SHP77 treated with DMSO at 0.1 percent for 48 hours (cell line): ENCODE measurements around the gene AMOTL1.
"Not testable (repeated sequence)": the region's sequence is repeated elsewhere in the genome, so short reads cannot be mapped to it uniquely, and the experiment has no call there.

Experiments used
- DNase-seq: peaks from one replicate; lab custom pipeline; 2025; lab: John Stamatoyannopoulos, UW

Gene AMOTL1

DNA sequence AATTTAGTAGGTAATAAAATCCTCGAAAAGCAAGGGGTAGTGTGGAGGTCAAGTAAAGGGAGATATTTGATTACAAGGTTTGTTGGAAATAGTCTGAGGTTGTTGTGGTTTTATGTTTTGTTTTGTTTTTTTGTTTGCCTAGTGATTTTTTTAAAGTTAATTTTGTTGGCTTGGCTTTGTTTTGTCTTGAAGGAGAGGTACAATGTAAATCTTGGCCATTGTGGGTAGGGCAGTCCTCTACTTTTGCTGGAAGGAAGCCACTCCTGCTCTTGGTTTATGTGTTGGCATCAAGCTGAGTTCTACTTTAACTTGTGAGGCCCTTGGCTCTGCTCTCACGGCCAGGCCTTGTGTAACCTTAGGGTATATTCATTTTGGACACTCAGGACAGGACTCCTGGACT is 3.2 kb downstream of the AMOTL1 start:
- no peak for DNase-seq

DNA sequence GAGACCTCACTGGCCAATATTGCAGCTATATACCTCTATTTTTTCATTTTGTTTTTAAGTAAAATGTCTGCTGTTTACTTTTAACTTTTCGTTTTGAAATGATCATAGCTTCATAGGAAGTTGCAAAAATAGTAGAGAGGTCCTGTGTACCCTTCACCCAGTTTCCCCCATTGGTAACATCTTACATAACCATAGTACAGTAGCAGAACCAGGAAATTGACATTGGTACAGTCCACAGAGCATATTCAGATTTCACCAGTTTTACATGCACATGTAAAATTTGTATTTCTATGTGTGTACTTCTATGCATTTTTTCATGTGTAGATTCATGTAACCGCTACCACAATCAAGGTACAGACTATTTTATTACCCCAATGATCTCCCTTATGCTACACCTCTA is 3.8 kb downstream of the AMOTL1 start:
- no peak for DNase-seq

DNA sequence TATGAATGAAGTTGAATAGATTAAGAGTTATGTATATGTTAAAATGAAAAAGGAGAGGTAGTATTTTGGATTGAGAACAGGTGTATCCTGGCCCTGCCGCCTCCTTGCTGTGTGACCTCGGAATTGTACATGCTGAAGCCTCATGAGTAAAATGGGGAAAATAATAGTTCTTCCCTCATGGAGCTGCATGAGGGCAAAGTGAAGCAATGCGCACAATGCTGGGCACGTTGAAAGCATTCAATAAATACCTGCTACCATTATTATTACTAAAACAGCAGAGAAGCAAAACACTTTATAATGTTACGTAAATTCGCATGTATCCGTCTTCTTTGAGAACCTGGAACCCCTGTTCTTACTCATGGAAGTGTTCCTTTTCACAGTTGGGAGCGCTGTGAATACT is 5.7 kb downstream of the AMOTL1 start:
- no peak for DNase-seq

DNA sequence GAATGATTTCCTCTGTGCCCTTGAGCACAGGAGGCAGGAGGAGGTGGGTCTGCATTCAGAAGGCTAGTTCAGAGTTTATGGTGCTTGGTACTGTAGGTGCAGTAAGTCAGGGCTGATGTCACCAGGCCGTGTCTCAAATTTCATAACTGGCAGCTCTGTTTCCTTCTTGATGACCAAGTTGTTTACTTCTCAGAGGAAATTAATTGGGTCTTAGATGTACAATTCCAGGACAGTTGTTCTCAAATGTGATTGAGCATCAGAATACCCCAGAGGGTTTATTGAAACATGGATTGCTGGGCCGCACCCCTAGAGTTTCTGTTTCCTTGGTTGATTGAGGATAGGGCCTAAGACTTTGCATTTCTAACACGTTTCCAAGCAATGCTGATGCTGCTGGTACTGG is 6.2 kb downstream of the AMOTL1 start:
- DNase-seq, result no peak

DNA sequence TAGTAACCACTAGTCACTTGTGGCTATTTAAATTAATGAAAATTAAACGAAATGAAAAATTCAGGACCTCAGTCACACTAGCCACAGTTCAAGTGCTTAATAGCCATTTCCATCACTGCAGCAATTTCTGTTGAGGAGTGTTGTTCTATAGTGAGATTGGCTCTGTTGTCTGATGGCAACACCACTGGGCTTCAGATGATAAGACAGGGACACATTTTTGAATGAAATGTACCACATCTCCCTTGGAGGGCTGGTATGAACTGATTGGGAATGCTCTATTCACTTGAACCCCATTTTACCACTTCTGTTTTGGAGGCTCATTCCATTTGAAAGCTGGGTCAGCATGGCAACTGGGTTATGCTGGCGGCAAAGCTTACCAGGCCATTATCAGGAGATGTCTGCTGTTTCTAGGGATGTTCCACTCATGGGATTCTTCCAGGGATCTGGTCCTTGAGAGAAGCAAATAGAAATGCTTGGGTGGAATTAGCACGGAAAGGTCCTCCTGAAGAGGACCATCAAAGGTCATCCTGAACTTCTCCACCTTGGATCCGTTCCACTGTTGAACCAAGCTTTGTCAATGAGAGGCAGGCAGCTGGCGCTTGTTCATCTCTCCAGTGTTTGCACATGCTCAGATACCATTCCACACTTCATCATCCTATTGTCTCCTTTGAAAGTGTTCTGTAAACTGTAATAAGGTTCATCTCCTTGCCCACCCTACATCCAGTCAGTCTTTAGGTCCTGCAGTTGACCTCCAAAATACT is 7.6 kb downstream of the AMOTL1 start:
- peak; percentile 54 for DNase-seq

DNA sequence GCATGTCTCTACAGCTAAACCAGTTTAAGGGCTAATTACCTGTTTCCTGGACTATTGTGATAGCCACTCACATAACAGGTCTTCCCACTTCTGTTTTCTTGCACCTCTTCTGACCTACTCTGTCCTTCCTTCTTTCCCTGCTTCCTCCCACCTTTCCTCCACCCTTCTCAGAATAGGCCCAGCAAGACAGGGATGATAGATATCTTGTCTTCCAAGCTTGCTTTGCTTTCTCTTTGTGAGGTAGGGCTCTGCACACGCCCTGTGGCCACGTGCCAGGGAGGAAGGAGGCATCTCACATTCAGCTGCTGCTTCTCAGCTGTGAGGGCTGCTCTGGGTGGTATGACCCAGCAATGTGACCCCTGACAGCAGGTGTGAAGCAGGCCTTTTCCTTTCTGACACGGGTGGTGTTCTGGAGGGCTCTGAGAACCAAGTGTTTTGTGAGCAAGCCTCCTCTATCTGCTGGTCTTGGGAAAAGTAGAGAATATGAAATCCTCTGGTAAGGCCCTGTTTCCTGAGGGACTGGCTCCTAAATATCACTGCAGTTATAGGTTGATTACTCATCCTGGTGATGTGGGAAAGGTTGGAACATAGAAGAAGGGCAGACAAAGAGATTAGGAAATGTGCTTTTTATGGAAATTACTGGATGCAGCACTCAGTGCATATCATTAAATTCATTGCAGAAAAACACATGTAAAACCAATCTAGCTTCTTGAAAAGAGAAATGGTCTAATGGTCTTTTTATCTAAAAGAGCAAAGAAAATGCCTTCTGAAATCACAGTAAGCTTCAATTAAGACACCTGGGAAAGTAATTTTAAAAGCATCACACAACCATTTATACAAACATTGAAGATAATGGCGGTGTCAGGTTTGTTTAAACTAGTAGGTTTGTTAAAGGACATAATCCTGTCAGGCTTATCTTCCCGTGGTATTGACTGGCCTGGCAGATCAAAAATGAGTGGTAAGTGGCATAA is 8.5 kb downstream of the AMOTL1 start:
- peak; percentile 30 for DNase-seq

DNA sequence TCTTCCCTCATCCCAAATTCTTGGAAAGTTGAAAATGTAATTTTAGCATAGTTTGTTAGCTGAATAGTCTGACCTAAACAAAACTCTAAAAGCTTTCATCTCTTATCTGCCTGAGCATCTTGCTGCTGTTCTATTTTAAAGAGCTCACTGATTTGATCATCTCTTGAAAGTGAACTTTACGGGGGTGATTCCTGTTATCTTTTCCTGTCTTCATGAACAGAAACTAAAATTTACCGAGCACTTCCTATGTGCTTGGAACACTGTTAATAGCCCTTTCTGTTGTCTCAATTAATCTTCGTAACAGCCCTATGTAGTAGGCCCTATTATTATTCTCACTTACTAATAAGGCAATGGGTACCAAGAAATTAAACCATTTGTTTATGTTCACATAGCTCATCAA is 12.3 kb downstream of the AMOTL1 start:
- DNase-seq, result no peak

DNA sequence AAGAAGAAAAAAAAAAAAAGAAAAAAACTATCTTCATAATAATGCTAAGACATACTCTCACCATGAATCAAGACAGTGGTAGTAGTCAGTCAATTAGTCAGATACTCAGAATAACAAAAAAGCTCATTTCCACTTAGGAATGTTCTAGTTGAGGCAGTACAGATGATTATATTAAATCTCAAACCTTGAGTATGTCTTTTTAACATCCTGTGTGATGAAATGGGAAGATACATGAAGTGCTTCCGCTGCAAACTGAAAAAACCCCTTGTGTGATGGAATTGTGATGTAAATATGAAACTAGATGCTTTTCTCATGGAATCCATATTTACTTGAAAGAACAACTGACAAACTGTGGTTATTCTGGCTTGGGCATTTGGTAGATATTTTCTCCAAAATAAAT is 13.7 kb downstream of the AMOTL1 start:
- DNase-seq, result no peak

DNA sequence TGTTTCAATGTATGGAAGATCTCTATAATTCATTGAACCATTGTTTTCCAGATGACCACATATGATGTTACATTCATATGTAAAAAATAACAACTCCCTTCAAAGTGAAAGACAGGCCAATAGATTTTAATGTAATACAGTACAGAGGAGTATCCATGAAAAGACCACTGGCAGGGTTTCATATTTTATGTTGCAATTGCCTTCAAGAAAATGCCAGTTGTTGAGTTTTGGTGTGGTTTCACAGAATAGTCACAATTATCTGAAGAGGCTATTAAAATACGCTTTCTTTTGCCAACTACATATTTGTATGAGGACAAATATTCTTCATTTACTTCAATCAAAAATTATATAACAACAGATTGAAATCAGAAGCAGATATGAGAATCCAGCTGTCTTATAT is 14.3 kb downstream of the AMOTL1 start:
- no peak for DNase-seq

DNA sequence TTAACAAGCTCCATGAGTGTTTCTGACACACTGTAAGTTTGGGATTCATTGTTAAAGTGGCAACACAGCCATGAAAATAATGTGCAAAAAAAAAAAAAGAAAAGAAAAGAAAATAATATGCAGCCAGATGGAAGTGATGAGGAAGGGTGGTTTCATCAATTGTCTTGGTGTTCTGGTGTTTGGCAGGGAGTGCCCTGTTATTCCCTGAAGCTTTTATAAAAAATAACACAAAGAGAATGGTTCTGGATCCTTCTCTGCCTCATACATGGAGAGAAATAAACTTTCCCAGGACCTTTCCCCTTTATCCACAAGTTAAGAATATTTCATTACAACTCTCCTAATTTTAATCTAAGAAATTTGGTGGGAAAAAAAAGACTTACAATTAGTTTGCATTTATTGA is 16.7 kb downstream of the AMOTL1 start:
- no peak for DNase-seq

DNA sequence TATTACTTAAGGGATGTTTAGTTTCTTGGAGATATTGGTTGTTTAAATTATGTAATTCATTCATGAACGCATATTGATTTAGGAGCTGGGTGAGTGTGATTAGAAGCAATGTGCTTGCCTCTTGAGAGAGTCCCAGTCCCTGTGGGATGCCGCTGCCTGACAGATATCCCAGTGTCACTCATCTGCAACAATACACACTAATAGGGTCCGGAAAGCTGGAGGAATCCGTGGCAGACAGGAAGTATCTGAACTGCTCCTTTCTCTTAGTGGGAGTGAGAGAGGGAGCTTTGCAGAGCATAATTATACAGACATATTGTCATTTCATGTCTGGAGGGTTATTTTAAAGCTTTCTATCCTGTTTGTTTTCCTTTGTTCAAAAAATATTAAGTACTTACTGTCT is 17.4 kb downstream of the AMOTL1 start:
- no peak for DNase-seq

DNA sequence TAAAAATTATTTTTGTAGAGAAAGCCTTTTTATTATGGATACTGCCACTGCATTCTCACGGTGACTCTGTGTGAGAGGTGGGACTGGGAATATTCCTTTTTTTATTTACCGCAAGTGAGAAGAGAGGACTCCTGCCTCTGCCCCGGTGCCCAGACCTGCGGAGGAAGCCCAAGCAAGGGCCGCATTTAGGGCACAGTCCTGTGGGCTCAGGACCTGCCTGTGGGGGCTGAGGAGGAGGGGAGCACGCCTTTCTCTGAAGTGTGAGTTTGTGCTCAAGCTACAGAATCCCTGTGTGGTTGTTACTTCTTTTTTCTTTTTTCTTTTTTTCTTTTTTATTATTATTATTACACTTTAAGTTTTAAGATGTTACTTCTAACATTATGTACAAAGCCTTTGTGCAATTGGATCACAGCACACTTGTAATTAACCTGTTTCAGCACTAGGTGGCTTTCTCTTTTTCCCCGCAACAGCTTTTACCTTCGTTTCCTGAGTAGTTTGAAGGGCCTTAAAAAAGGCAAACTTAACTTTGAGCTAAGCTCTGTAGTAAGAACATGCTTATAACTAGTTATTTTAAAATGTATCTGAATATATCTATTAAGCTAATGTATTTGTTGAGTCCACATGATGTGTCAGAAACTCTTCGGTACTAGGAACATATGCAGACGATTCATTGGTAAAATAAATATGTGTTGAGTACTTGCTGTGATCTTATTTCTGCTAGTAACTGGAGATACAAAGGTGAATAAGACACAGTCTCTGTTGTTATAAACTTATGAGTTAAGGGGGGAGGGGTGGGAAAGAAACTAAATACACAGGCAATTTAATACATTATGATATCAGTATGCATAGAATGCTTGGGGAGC is 18.3 kb downstream of the AMOTL1 start:
- no peak for DNase-seq

DNA sequence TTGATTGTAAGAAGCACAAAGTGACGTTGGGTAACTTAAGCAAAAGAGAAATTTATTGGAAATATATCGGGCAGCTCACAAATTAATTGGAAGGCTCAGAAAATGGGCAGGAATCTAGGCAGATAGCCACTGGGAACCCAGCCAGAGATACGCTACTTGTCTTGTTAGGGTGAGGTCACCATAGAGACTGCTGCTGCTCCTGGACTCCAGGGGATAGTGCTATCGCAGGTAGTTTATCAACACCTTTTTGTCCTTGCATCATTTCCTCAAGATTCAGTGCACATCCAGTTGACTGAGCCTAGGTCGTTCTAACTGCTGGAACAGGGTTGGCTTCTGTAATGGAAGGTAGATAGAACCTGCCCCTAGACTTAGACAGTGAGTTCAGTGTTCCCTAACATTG is 19.6 kb downstream of the AMOTL1 start:
- DNase-seq, result no peak

DNA sequence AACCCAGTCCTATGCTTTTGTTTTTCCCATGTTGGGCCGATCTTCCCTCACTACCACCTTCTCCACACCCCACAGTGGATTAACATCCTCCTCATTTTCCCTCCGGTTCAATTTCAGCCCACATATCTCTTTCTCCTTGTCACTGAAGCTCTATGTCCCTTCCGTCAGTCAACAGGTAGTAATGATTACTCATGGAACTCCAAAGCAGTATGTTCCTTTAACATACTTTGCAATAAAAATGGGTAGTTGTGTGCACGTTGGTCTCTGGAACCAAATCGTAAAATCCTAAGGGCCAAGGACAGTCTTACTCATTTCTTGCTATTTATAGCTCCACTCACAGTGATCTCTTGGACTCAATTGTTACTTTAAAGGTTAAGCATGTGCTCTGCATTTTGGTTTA is 20.2 kb downstream of the AMOTL1 start:
- DNase-seq, result no peak

DNA sequence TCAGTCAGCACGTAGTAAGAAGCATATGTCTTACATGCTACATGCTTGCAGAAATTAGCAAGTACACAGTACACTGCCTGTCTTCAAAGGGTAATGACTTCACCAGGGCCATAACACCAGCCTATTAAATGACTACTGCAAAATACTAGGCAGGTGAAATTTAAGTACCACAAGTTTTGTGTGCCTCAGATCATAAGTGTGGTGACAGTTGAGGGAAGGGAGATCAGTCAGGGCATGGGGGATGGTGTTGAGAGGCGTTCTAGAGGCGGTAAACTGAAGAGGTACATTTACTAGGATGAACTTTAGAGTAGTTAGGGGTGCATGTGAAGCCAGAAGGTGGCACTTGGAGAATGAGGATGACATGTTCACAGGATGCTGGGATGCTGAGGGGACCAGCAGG is 22.0 kb downstream of the AMOTL1 start:
- no peak for DNase-seq

DNA sequence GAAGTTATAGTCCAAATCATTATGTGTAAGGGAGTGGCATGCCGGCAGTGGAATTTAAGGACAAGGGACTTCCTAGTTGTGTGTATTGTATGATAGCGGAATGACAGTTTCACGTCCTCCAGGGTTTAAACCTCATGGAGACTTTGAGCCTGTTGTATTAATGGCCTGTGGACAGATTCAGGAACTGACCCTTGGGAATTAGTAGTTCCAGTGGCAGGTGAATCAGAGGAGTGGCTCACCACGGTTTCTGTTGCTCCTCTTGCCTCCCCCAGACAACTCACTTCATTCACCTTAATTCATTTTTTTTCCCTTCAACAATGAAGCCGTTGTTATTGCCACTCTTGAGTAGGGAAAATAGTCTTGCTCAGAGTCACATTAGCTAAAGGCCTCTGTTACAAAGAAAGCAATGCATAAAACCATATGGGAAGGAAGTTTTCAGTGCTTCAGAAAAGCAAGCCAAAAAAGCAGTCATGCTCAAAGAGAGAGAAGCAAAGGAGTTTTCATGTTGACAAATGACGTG is 22.6 kb downstream of the AMOTL1 start:
- no peak for DNase-seq

DNA sequence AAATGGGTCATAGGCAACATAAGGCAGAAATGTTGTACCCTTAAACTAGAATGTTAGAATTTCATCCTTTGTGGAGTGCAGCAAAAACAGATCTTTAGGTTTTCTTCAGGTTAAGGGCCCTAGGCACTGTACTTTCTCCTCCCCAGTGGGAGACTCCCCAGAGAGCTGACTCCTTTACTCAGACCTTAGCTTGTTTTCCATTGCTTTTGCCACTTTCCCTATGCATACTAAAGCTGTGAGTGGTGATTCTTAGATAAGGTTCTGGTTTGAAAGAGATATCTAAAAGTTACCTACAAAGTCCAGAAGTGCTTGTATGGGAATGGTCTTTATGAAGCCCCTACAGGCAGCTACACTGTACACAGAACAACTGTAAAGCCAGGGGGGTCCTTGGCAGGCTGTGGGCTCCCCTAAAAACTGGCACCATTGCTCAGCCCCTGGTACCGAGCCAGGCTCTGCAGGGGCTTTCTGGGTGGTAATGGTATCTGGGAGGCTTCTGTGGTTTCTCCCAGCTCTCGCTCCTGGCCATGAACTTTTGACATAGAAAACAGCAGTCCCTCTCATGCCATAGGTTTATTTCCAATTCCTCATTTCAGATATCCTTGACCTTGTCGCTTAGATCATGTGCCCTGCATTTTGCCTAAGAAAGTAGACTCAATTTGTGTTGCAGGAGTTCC is 23.2 kb downstream of the AMOTL1 start:
- DNase-seq, result no peak

DNA sequence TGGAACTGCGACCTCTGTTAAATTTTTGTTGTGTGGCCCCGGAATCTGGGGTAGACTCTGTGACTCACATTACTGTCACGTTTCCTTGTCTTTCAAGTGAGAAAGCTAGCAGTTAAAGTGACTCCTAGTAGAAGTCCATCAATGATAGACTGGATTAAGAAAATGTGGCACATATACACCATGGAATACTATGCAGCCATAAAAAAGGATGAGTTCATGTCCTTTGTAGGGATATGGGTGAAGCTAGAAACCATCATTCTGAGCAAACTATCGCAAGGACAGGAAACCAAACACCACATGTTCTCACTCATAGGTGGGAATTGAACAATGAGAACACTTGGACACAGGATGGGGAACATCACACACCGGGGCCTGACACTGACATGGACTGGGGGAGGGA is 23.8 kb downstream of the AMOTL1 start:
- DNase-seq, result not testable (repeated sequence)

DNA sequence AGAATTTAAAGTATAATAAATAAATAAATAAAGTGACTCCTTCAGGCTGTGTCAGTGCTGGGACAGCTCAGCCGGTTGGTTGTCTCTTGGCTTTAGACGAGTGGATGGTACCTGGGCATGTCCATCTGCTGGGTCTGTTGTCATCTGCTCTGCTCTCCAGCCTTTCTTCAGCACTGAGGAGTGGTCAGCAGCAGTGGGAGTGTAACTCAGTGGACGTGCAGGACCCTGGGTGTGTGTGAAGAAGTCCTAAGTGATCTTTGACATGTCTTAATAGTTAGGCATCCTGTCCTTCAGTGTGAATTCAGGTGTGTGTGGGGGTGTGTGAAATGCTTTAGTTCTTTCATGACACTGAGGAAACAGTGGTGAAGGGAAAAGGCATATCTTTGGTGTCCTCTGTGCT is 24.3 kb downstream of the AMOTL1 start:
- DNase-seq, result no peak

DNA sequence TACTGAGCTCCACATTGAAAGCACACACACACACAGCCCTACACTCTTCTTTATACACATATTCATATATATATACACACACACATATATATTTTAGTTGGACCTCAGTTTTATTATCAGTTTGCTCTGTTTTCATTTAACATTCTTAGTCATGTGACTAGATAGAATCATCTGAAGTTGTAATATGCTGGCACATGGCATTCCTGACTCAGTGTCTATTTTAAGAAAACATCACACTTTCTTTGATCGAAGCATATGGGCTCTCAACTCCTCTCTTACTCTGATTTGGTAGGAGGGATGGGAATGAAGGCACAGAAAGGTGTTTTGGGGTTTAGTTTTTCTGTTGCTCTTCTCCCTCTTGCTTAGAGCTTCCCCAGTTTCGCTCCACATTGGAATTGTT is 24.8 kb downstream of the AMOTL1 start:
- no peak for DNase-seq

DNA sequence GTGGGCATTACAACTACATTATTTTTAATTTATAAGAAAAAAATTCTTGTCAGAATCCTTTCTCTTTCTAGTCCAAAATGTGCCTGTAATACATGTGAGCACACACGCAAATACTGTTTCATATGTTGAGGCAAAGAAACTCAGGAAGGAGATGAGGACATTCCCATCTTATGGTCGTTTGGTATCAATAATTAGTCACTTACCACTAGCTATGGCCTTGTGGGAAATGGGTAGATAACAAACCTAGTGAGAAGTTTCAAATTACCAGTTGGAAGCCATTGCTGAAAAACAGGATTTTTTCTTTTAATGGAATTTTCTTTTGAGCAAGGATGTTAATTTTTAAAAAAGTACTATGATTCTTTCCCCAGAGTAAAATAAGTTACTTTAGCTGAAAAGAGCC is 25.7 kb downstream of the AMOTL1 start:
- DNase-seq, result no peak
